CD4-positive, CD25-positive, alpha-beta regulatory T cell (primary cell): Measurements from ENCODE around the gene ME3. TPM values are rescaled to one million over a fixed set of nuclear protein-coding genes. Genes with fewer than 3 reads are reported as not detected.
"Not testable (repeated sequence)": the region's sequence is repeated elsewhere in the genome, so short reads cannot be mapped to it uniquely, and the experiment has no call there.

Experiments
- ATAC-seq, 2 donors: fragments of 150-1000 bp; cut with Tn5 transposase; one replicate each; pipeline ENCODE4 v1.10.0; 2021; ENCODE audit warnings: low read depth in 2 of 2, moderate number of reproducible peaks in 2 of 2, moderate library complexity in 1 of 2
- DNase-seq, 3 donors: peaks; one replicate each; pipeline versions ENCODE4 v3.0.0 to v3.0.0-alpha.2; 2012 to 2022; ENCODE audit warnings: mixed read lengths in 1 of 3
- H3K27ac ChIP-seq: one replicate; pipeline ENCODE4 v1.7.0; 2013; ENCODE audit warnings: mild to moderate bottlenecking, low read length; ENCODE audit not compliant: insufficient read depth, poor library complexity, severe bottlenecking
- H3K27me3 ChIP-seq: one replicate; pipeline ENCODE4 v1.7.0; 2013; ENCODE audit warnings: low read length; ENCODE audit not compliant: control insufficient read depth, insufficient read depth
- H3K36me3 ChIP-seq: one replicate; pipeline ENCODE4 v1.7.0; 2013; ENCODE audit warnings: mild to moderate bottlenecking, low read length, moderate library complexity; ENCODE audit not compliant: control insufficient read depth, insufficient read depth
- H3K4me1 ChIP-seq: 2 replicates; pipeline ENCODE4 v1.7.0; 2013; ENCODE audit warnings: mild to moderate bottlenecking, low read length; ENCODE audit not compliant: insufficient read depth, control insufficient read depth, poor library complexity, severe bottlenecking
- H3K4me3 ChIP-seq: one replicate; pipeline ENCODE4 v1.7.0; 2013; ENCODE audit warnings: low read depth, mild to moderate bottlenecking, low read length, moderate library complexity
- H3K9me3 ChIP-seq, 2 experiments: 1 replicate in 1 of 2; 2 replicates in 1 of 2; pipeline ENCODE4 v1.7.0; 2013; ENCODE audit warnings: low read length in 2 of 2, mild to moderate bottlenecking in 1 of 2, moderate library complexity in 1 of 2; ENCODE audit not compliant: control insufficient read depth in 2 of 2
- H3K27ac Mint-ChIP-seq, 3 donors: one replicate each; pipeline ENCODE4 v1.8.0; 2020 to 2022; ENCODE audit warnings: mild to moderate bottlenecking in 3 of 3, mixed read lengths in 3 of 3, moderate library complexity in 2 of 3
- H3K27me3 Mint-ChIP-seq: one replicate; pipeline ENCODE4 v1.8.0; 2022; ENCODE audit warnings: mild to moderate bottlenecking, mixed read lengths
- H3K36me3 Mint-ChIP-seq: one replicate; pipeline ENCODE4 v1.8.0; 2020; ENCODE audit warnings: mixed read lengths
- H3K4me1 Mint-ChIP-seq, 4 donors: one replicate each; pipeline ENCODE4 v1.8.0; 2020 to 2022; ENCODE audit warnings: mixed read lengths in 4 of 4, mild to moderate bottlenecking in 1 of 4
- H3K4me3 Mint-ChIP-seq, 4 donors: one replicate each; pipeline ENCODE4 v1.8.0; 2020 to 2022; ENCODE audit warnings: mild to moderate bottlenecking in 4 of 4, mixed read lengths in 4 of 4, moderate library complexity in 3 of 4
- H3K9me3 Mint-ChIP-seq, 7 donors: one replicate each; pipeline ENCODE4 v1.8.0; 2020 to 2022; ENCODE audit warnings: mixed read lengths in 7 of 7, mild to moderate bottlenecking in 3 of 7, moderate library complexity in 2 of 7
- polyA plus RNA-seq, 4 donors: library from polyadenylated mRNA; unstranded; fragments of 300-500 nt; fragmentation: Illumina TruSeq; gene quantifications; one replicate each; pipeline ENCODE4 v1.2.3, GENCODE V29; 2021
- total RNA-seq: library from RNA; stranded (reverse); gene quantifications from one replicate; pipeline ENCODE4 v1.2.3, GENCODE V29; 2022

ME3 gene
- total and polyA plus RNA-seq, 5 donors from 2014 or later: 0.18 to 1.4 (median 0.38) TPM; not detected in 2

DNA sequence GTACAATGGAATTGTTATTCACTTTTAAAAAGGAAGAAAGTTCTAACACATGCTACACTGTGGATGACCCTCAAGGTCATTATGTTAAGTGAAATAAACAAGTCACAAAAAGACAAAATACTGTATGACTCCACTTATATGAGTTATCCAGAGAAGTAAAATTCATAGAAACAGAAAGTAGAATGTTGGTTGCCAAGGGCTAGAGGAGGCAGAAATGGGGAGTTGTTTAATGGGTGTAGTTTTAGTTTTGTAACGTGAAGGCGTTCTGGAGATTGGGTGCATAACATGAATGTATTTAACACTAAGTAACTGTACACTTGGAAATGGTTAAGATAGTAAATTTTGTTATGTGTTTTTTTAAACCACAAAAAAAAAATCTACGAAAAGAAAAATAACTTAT lies 253.9 kb downstream of the ME3 start:
- H3K4me3 Mint-ChIP-seq: no peak overlapping the region
- no peaks in the 10 kb centered on the region for H3K36me3 Mint-ChIP-seq
- DNase-seq (peak in 1 of 3 donors; percentile 7), ATAC-seq (no peak)
- peaks cover 0 to 1% (median 0%) of the 10 kb centered on the region in 7 donors for H3K9me3 Mint-ChIP-seq
- peaks cover 0 to 2% (median 0%) of the 10 kb centered on the region in 4 donors for H3K4me1 Mint-ChIP-seq
- H3K4me3 ChIP-seq: no peak overlapping the region
- H3K27me3 Mint-ChIP-seq: no peaks in the 10 kb centered on the region
- no peaks in the 10 kb centered on the region for H3K4me1 ChIP-seq
- no peak overlapping the region for H3K27ac ChIP-seq
- no peaks in the 10 kb centered on the region for H3K36me3 ChIP-seq
- no peaks in the 10 kb centered on the region for H3K9me3 ChIP-seq
- no peak overlapping the region for H3K27ac Mint-ChIP-seq
- no peaks in the 10 kb centered on the region for H3K27me3 ChIP-seq

- no peak for DNase-seq
- H3K27ac Mint-ChIP-seq: no peak overlapping the region
- H3K4me1 Mint-ChIP-seq: peaks cover 0 to 2% (median 0%) of the 10 kb centered on the region in 4 donors
- no peaks in the 10 kb centered on the region for H3K27me3 Mint-ChIP-seq
- no peak overlapping the region for H3K4me3 Mint-ChIP-seq
- Histone ChIP-seq H3K36me3 (no peaks in the 10 kb centered on the region), H3K4me3 (no peak overlapping the region), H3K27ac (no peak overlapping the region), H3K4me1 (no peaks in the 10 kb centered on the region), H3K27me3 (no peaks in the 10 kb centered on the region), H3K9me3 (no peaks in the 10 kb centered on the region)
- ATAC-seq: no peak
- no peaks in the 10 kb centered on the region for H3K9me3 Mint-ChIP-seq
- no peaks in the 10 kb centered on the region for H3K36me3 Mint-ChIP-seq
Observed at GRCh38 chr11:86418106-86418505, 254.3 kb downstream of the ME3 start.

GRCh38 chr11:86416951-86417350 lies 255.5 kb downstream of the ME3 start:
- not testable (repeated sequence) for DNase-seq, H3K4me1 ChIP-seq, H3K4me3 ChIP-seq, H3K9me3 Mint-ChIP-seq, H3K4me1 Mint-ChIP-seq, H3K36me3 Mint-ChIP-seq, H3K27me3 ChIP-seq, H3K4me3 Mint-ChIP-seq, ATAC-seq, H3K27me3 Mint-ChIP-seq, H3K27ac Mint-ChIP-seq, H3K36me3 ChIP-seq, H3K27ac ChIP-seq, H3K9me3 ChIP-seq

DNA sequence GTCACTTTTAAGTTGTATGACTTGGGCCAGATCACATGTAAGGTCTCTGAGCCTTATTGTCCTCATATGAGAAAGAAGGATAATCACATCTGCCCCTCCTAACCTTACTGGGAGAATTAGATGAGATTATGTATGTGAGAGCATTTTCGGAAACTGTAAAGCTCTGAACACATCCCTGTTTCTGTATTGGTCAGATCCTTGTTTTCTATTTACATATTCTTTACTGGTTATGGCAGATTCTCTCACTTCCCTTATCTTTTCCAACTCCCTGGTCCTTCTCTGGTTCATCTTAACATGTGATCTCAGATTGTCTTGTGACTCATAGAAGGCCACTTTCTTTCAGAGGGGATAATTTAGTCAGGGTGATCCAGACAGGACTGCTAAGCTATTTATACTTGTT lies 255.9 kb downstream of the ME3 start:
- H3K27ac Mint-ChIP-seq: no peak overlapping the region

DNA sequence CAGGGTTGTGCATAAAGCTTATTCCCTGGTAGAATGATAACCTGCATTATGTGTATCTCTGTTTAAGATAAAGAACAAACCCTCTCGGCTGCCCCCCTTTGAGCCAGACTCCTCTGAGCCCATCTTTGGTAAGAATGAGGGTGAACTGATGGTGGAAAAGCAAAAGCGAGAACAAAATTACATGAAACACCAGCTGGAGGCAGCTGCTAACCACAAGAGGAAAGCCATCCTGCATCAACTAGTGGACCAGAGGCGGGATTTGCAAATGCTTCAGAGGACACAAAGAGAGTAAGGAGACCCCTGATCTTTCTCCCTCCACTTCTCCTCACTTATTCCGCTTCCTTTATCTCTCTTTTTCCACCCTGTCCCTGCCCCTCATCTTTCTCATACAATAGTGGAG lies 257.4 kb downstream of the ME3 start:
- no peak for ATAC-seq
- no peak overlapping the region for H3K27ac Mint-ChIP-seq
- H3K4me1 Mint-ChIP-seq: peaks cover 0 to 2% (median 0%) of the 10 kb centered on the region in 4 donors

More for the DNA sequence above, 255.9 kb downstream of the ME3 start:
- no peak for DNase-seq
- no peak overlapping the region for H3K27ac ChIP-seq
- H3K9me3 ChIP-seq: no peaks in the 10 kb centered on the region
- no peaks in the 10 kb centered on the region for H3K36me3 Mint-ChIP-seq
- H3K4me3 Mint-ChIP-seq: no peak overlapping the region
- ATAC-seq: no peak
- H3K9me3 Mint-ChIP-seq: no peaks in the 10 kb centered on the region
- H3K4me1 ChIP-seq: no peaks in the 10 kb centered on the region
- H3K27me3 Mint-ChIP-seq: no peaks in the 10 kb centered on the region
- H3K27me3 ChIP-seq: no peaks in the 10 kb centered on the region
- H3K4me1 Mint-ChIP-seq: peaks cover 0 to 2% (median 0%) of the 10 kb centered on the region in 4 donors
- H3K36me3 ChIP-seq: no peaks in the 10 kb centered on the region
- no peak overlapping the region for H3K4me3 ChIP-seq

GRCh38 chr11:86414032-86414431 lies 258.4 kb downstream of the ME3 start:
- Mint-ChIP-seq H3K4me3 (no peak overlapping the region), H3K27me3 (no peaks in the 10 kb centered on the region), H3K4me1 (peaks cover 0 to 2% (median 0%) of the 10 kb centered on the region in 4 donors), H3K27ac (no peak overlapping the region), H3K9me3 (peaks cover 0 to 1% (median 0%) of the 10 kb centered on the region in 7 donors), H3K36me3 (no peaks in the 10 kb centered on the region)
- H3K27me3 ChIP-seq: no peaks in the 10 kb centered on the region
- no peaks in the 10 kb centered on the region for H3K9me3 ChIP-seq
- H3K4me3 ChIP-seq: no peak overlapping the region
- ATAC-seq (no peak), DNase-seq (no peak)
- no peaks in the 10 kb centered on the region for H3K36me3 ChIP-seq
- no peaks in the 10 kb centered on the region for H3K4me1 ChIP-seq
- H3K27ac ChIP-seq: no peak overlapping the region

More for the DNA sequence above, 257.4 kb downstream of the ME3 start:
- no peak overlapping the region for H3K4me3 Mint-ChIP-seq
- no peaks in the 10 kb centered on the region for H3K36me3 ChIP-seq
- H3K9me3 ChIP-seq: no peaks in the 10 kb centered on the region
- H3K9me3 Mint-ChIP-seq: peaks cover 0 to 1% (median 0%) of the 10 kb centered on the region in 7 donors
- H3K27ac ChIP-seq: no peak overlapping the region
- no peak for DNase-seq
- no peaks in the 10 kb centered on the region for H3K27me3 Mint-ChIP-seq
- H3K36me3 Mint-ChIP-seq: no peaks in the 10 kb centered on the region
- no peaks in the 10 kb centered on the region for H3K27me3 ChIP-seq
- H3K4me1 ChIP-seq: no peaks in the 10 kb centered on the region
- H3K4me3 ChIP-seq: no peak overlapping the region

- Histone ChIP-seq H3K27ac (no peak overlapping the region), H3K36me3 (no peaks in the 10 kb centered on the region), H3K4me3 (no peak overlapping the region), H3K27me3 (no peaks in the 10 kb centered on the region), H3K4me1 (no peaks in the 10 kb centered on the region), H3K9me3 (no peaks in the 10 kb centered on the region)
- DNase-seq (no peak), ATAC-seq (no peak)
- Mint-ChIP-seq H3K27ac (no peak overlapping the region), H3K36me3 (no peaks in the 10 kb centered on the region), H3K27me3 (no peaks in the 10 kb centered on the region), H3K4me1 (no peaks in the 10 kb centered on the region), H3K4me3 (no peak overlapping the region), H3K9me3 (peaks cover 0 to 1% (median 0%) of the 10 kb centered on the region in 7 donors)
Observed at GRCh38 chr11:86408845-86409244, 263.6 kb downstream of the ME3 start.

DNA sequence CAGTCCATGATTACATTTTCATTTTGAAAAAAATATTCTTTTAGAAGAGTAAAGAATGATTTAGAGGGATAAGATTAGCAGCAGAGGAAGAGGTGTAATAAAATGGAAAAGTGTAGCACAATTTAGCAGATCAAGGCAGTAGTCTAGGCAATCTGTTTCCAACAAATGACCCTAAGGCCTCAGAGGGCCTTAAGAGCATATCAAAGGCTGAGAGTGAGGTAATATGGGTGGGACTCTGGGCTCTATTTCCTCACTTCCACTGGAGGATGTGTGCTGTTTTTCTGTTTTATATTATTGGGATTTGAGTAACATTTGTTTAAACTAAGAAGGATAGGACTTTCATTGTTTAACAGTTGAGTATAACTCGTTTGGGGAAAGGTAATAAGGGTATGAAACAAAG lies 269.0 kb downstream of the ME3 start:
- no peak for ATAC-seq
- no peak for DNase-seq
- no peaks in the 10 kb centered on the region for H3K4me1 ChIP-seq
- H3K27me3 ChIP-seq: no peaks in the 10 kb centered on the region
- H3K4me3 Mint-ChIP-seq: no peak overlapping the region
- H3K27ac ChIP-seq: no peak overlapping the region
- no peaks in the 10 kb centered on the region for H3K4me1 Mint-ChIP-seq
- no peak overlapping the region for H3K27ac Mint-ChIP-seq
- H3K36me3 ChIP-seq: no peaks in the 10 kb centered on the region
- no peaks in the 10 kb centered on the region for H3K9me3 Mint-ChIP-seq
- H3K27me3 Mint-ChIP-seq: no peaks in the 10 kb centered on the region
- H3K9me3 ChIP-seq: no peaks in the 10 kb centered on the region
- H3K36me3 Mint-ChIP-seq: no peaks in the 10 kb centered on the region
- no peak overlapping the region for H3K4me3 ChIP-seq
